K562 (cell line): ENCODE data around the gene CLIP2.

Experiments
- ATF7 ChIP-seq: fragments of 450-650 bp; IDR thresholded peaks from 2 replicates; pipeline ENCODE4 v1.7.1; 2014; ENCODE audit warnings: mild to moderate bottlenecking, moderate library complexity
- EHMT2 ChIP-seq: fragments of 450-650 bp; IDR thresholded peaks from 2 replicates; pipeline ENCODE4 v1.6.1; 2018; ENCODE audit warnings: antibody characterized with exemption
- EP300 ChIP-seq: IDR thresholded peaks from 2 replicates; pipeline ENCODE4 v1.6.1; 2012; ENCODE audit warnings: low read length, improper control_type of control experiment
- ETV6 ChIP-seq, 3 experiments: fragments of 150-350 bp in 1 of 3; sonication (generic) in 1 of 3; formaldehyde crosslinking in 1 of 3; IDR thresholded peaks; 2 replicates each; pipeline versions ENCODE4 v1.6.1 to v1.8.0; 2014 to 2022; ENCODE audit warnings: borderline replicate concordance in 2 of 3, low read depth in 2 of 3, antibody characterized with exemption in 1 of 3, low read length in 1 of 3, mild to moderate bottlenecking in 1 of 3, missing genetic modification reagents in 1 of 3
- EWSR1 ChIP-seq: fragments of 450-650 bp; IDR thresholded peaks from 2 replicates; pipeline ENCODE4 v1.6.1; 2018; ENCODE audit warnings: borderline replicate concordance, mild to moderate bottlenecking, low read depth, moderate library complexity; ENCODE audit not compliant: partially characterized antibody
- MYC ChIP-seq, 2 experiments: fragments of 250-450 bp in 1 of 2; sonication (Bioruptor Pico) in 1 of 2; IDR thresholded peaks; 2 replicates each; pipeline versions ENCODE4 v1.5.1 to v1.6.1; 2012 to 2021; ENCODE audit warnings: low read depth in 2 of 2, borderline replicate concordance in 1 of 2, improper control_type of control experiment in 1 of 2, low read length in 1 of 2, mild to moderate bottlenecking in 1 of 2, moderate library complexity in 1 of 2
- PHF20 ChIP-seq: fragments of 450-650 bp; IDR thresholded peaks from 2 replicates; pipeline ENCODE4 v1.6.1; 2018; ENCODE audit not compliant: partially characterized antibody
- POLR2A ChIP-seq: fragments of 450-650 bp; conservative IDR thresholded peaks from 2 replicates; pipeline ENCODE4 v1.6.1; 2016
- TF ChIP-seq, protein P1 (sequence below), 3 experiments: IDR thresholded peaks in 2 of 3; conservative IDR thresholded peaks in 1 of 3; 2 replicates each; pipeline ENCODE4 v1.5.1; 2011 to 2012; ENCODE audit warnings: low read length in 3 of 3, mild to moderate bottlenecking in 3 of 3, control low read depth in 2 of 3, improper control_type of control experiment in 1 of 3, inconsistent platforms in 1 of 3, low read depth in 1 of 3, mixed read lengths in 1 of 3, moderate library complexity in 1 of 3; ENCODE audit not compliant: insufficient read depth in 2 of 3
- TF ChIP-seq, protein P2 (sequence below): sonication (generic); formaldehyde crosslinking; IDR thresholded peaks from 2 replicates; pipeline ENCODE4 v1.8.0; 2022; ENCODE audit warnings: mild to moderate bottlenecking, missing genetic modification reagents

DNA sequence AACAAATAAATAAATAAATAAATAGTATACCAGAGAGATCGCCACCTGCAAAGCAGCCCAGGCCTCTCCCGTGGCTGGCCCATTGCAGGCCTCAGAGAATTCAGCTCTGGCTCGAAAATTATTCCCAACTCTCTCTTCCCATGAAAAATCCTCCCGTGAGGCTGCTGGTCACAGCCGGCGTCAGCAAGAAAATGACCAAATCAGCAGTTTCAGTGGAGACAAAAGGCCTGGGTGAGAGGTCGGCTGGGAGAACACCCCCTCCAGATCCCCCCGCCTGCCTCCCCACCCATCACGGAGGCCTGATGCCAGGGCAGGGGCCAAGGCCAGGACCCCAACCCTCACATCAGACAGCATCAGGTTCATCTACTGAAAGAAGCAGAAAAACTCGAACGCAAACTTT is 3.1 kb upstream of the CLIP2 start:
- no peak for TF ChIP-seq EHMT2
- no peak for TF ChIP-seq ETV6 (IDR thresholded peaks at IDR 0.05; ENCODE audit: borderline replicate concordance in 1 of 2, low read depth in 2 of 2, low read length in 1 of 2)
- TF ChIP-seq ETV6 (CRISPR knock-in tag; IDR thresholded peaks at IDR 0.05; ENCODE audit: borderline replicate concordance), result no peak
- no peak for TF ChIP-seq POLR2A
- TF ChIP-seq PHF20, result no peak
- TF ChIP-seq, protein P1, sequence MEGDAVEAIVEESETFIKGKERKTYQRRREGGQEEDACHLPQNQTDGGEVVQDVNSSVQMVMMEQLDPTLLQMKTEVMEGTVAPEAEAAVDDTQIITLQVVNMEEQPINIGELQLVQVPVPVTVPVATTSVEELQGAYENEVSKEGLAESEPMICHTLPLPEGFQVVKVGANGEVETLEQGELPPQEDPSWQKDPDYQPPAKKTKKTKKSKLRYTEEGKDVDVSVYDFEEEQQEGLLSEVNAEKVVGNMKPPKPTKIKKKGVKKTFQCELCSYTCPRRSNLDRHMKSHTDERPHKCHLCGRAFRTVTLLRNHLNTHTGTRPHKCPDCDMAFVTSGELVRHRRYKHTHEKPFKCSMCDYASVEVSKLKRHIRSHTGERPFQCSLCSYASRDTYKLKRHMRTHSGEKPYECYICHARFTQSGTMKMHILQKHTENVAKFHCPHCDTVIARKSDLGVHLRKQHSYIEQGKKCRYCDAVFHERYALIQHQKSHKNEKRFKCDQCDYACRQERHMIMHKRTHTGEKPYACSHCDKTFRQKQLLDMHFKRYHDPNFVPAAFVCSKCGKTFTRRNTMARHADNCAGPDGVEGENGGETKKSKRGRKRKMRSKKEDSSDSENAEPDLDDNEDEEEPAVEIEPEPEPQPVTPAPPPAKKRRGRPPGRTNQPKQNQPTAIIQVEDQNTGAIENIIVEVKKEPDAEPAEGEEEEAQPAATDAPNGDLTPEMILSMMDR (IDR thresholded peaks at IDR 0.05 in 2 of 3, conservative IDR thresholded peaks at IDR 0.05 in 1 of 3; ENCODE audit: insufficient read depth in 2 of 3, low read depth in 1 of 3, low read length in 3 of 3), result no peak
- TF ChIP-seq EP300, result no peak
- TF ChIP-seq, protein P2, sequence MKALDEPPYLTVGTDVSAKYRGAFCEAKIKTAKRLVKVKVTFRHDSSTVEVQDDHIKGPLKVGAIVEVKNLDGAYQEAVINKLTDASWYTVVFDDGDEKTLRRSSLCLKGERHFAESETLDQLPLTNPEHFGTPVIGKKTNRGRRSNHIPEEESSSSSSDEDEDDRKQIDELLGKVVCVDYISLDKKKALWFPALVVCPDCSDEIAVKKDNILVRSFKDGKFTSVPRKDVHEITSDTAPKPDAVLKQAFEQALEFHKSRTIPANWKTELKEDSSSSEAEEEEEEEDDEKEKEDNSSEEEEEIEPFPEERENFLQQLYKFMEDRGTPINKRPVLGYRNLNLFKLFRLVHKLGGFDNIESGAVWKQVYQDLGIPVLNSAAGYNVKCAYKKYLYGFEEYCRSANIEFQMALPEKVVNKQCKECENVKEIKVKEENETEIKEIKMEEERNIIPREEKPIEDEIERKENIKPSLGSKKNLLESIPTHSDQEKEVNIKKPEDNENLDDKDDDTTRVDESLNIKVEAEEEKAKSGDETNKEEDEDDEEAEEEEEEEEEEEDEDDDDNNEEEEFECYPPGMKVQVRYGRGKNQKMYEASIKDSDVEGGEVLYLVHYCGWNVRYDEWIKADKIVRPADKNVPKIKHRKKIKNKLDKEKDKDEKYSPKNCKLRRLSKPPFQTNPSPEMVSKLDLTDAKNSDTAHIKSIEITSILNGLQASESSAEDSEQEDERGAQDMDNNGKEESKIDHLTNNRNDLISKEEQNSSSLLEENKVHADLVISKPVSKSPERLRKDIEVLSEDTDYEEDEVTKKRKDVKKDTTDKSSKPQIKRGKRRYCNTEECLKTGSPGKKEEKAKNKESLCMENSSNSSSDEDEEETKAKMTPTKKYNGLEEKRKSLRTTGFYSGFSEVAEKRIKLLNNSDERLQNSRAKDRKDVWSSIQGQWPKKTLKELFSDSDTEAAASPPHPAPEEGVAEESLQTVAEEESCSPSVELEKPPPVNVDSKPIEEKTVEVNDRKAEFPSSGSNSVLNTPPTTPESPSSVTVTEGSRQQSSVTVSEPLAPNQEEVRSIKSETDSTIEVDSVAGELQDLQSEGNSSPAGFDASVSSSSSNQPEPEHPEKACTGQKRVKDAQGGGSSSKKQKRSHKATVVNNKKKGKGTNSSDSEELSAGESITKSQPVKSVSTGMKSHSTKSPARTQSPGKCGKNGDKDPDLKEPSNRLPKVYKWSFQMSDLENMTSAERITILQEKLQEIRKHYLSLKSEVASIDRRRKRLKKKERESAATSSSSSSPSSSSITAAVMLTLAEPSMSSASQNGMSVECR, result no peak
- TF ChIP-seq MYC (IDR thresholded peaks at IDR 0.05; ENCODE audit: low read depth, low read length), result no peak
- TF ChIP-seq MYC (CRISPR knock-in tag; IDR thresholded peaks at IDR 0.05; ENCODE audit: borderline replicate concordance, low read depth), result no peak
- TF ChIP-seq ATF7, result no peak
- TF ChIP-seq EWSR1, result no peak
